Activated T-cell treated with anti-CD3 and anti-CD28 coated beads, Interleukin-2, amount 50 U/mL, for 72 hours (primary cell): Measurements from ENCODE around the gene NTF4. TPM values are rescaled to one million over a fixed set of nuclear protein-coding genes. Genes with fewer than 3 reads are reported as not detected.
"Not testable (repeated sequence)": the region's sequence is repeated elsewhere in the genome, so short reads cannot be mapped to it uniquely, and the experiment has no call there.

Experiments
- ATAC-seq, 2 donors: fragments of 150-1000 bp; cut with Tn5 transposase; replicated peaks in 1 of 2; 2 replicates each; pipeline ENCODE4 v1.10.0; 2021; ENCODE audit warnings: moderate library complexity in 2 of 2, mild to moderate bottlenecking in 1 of 2
- DNase-seq, 2 donors: peaks; one replicate each; pipeline ENCODE4 v3.0.0; 2021 to 2022; ENCODE audit warnings: mixed read lengths in 1 of 2
- H3K27ac Mint-ChIP-seq: one replicate; pipeline ENCODE4 v1.8.0; 2022; ENCODE audit warnings: mild to moderate bottlenecking, moderate library complexity, mixed read lengths
- H3K27me3 Mint-ChIP-seq: one replicate; pipeline ENCODE4 v1.8.0; 2022; ENCODE audit warnings: low read depth, mixed read lengths
- H3K36me3 Mint-ChIP-seq, 2 donors: one replicate each; pipeline ENCODE4 v1.8.0; 2022; ENCODE audit warnings: mixed read lengths in 2 of 2, mild to moderate bottlenecking in 1 of 2; ENCODE audit not compliant: insufficient read depth in 2 of 2
- H3K4me1 Mint-ChIP-seq: one replicate; pipeline ENCODE4 v1.8.0; 2022; ENCODE audit warnings: low read depth, mixed read lengths
- H3K4me3 Mint-ChIP-seq, 2 donors: one replicate each; pipeline ENCODE4 v1.8.0; 2022; ENCODE audit warnings: mild to moderate bottlenecking in 2 of 2, mixed read lengths in 2 of 2, moderate library complexity in 2 of 2
- H3K9me3 Mint-ChIP-seq, 2 donors: one replicate each; pipeline ENCODE4 v1.8.0; 2022; ENCODE audit warnings: mixed read lengths in 2 of 2
- total RNA-seq, 2 donors: library from RNA; stranded (reverse); gene quantifications; one replicate each; pipeline ENCODE4 v1.2.3, GENCODE V29; 2022

The NTF4 gene
- total RNA-seq, 2 donors from 2014 or later: not detected

DNA sequence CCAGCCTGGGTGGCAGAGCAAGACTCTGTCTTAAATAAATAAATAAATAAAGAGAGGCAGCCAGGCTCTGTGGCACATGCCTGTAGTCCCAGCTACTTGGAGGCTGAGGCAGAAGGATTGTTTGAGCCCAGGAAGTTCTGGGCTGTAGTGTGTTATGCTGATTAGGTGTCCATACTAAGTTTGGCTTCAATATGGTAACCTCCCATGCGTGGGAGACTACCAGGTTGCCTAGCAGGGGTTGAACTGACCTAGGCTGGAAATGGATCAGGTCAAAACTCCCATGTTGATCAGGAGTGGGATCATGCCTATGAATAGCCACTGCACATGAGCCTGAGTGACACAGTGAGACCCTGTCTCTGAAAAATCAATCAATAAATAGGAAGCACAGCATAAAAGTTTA lies 16.7 kb upstream of the NTF4 start:
- no peaks in the 10 kb centered on the region for H3K9me3 Mint-ChIP-seq
- H3K27ac Mint-ChIP-seq: no peak overlapping the region
- peaks cover 12% of the 10 kb centered on the region for H3K4me1 Mint-ChIP-seq
- DNase-seq (no peak), ATAC-seq (no peak)
- no peak overlapping the region for H3K4me3 Mint-ChIP-seq
- peaks cover 4 to 5% of the 10 kb centered on the region in 2 donors for H3K36me3 Mint-ChIP-seq
- H3K27me3 Mint-ChIP-seq: peaks cover 7% of the 10 kb centered on the region

DNA sequence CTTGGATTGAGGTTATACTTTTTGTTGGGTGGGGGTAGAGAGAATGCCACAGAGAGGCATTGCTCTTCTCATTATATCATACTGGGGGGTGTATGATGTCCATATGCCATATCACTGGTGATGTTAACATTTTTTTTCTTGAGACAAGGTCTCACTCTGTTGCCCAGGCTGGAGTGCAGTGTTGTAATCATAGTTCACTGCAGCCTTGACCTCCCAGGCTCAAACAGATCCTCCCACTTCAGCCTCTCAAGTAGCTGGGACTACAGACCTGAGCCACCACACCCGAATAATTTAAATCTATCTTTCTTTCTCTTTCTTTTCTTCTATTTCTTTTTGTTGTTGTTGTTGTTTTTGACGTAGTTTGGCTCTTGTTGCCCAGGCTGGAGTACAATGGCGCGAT lies 15.8 kb upstream of the NTF4 start:
- ATAC-seq: no peak
- H3K9me3 Mint-ChIP-seq: no peaks in the 10 kb centered on the region

DNA sequence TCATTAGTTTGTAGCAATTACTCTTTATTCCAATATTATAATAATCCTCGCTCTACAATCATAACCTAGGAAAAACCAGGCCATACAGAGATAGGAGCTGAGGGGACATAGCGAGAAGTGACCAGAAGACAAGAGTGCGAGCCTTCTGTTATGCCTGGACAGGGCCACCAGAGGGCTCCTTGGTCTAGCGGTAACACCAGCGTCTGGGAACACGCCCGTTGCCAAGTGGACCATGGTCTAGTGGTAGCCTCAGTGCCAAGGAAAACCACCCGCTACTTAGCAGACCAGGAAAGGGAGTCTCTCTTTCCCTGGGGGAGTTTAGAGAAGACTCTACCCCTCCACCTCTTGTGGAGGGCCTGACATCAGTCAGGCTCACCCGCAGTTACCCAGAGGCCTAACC lies 10.3 kb upstream of the NTF4 start:
- peaks cover 44% of the 10 kb centered on the region for H3K27me3 Mint-ChIP-seq
- not testable (repeated sequence) for H3K9me3 Mint-ChIP-seq, H3K4me3 Mint-ChIP-seq, H3K36me3 Mint-ChIP-seq, H3K4me1 Mint-ChIP-seq, H3K27ac Mint-ChIP-seq, ATAC-seq
- peak in 1 of 2 donors; percentile 44 for DNase-seq

More for the DNA sequence above, 15.8 kb upstream of the NTF4 start:
- H3K4me1 Mint-ChIP-seq: peaks cover 6% of the 10 kb centered on the region
- no peak overlapping the region for H3K27ac Mint-ChIP-seq
- H3K36me3 Mint-ChIP-seq: no peaks in the 10 kb centered on the region
- no peak for DNase-seq
- no peak overlapping the region for H3K4me3 Mint-ChIP-seq
- H3K27me3 Mint-ChIP-seq: peaks cover 14% of the 10 kb centered on the region

DNA sequence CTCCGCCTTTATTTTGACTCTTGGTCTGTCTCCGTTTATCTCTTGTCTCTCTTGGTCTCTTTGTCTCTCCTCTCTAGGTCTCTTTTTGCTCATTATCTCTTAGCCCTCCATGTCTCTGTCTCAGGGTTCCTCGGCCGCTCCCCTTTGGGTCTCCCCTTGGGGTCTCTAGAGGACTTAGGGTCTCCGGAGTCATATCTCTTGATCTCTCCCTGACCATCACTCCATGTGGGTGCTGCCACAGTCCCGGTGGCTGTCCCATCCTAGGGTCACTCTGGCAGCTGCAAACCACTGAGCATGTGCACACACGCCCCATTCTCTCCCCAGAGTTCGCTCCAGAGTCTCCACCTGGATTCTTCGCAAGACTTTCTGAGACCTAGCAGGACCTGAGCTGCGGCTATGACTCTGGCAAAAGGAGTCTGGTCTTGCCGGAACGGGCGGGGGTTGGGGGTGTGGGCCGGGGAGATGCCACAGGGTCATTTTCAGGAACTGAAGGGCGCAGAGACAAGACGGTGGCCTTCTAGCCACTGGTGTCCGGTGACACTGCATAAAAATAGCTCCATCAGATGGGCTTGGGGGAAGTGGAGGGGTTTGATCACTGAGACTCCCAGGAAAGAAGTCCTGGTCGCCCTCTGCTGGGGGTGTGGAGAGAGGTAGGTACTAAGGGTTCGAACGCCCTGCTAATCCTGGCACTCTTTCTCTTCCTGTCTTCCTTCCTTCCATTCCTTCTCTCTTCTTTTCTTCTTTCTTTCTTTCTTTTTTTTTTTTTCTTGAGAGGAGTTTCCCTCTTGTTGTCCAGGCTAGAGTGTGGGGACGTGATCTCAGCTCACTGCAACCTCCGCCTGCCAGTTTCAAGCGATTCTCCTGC lies 9.1 kb upstream of the NTF4 start:
- ATAC-seq: no peak
- peaks cover 2 to 5% of the 10 kb centered on the region in 2 donors for H3K36me3 Mint-ChIP-seq
- peak in 1 of 2 donors; percentile 28 for DNase-seq
- peak overlapping the region; percentile 70 to 74 for H3K4me3 Mint-ChIP-seq
- peaks cover 10% of the 10 kb centered on the region for H3K4me1 Mint-ChIP-seq
- H3K9me3 Mint-ChIP-seq: peaks cover 0 to 4% of the 10 kb centered on the region in 2 donors
- H3K27me3 Mint-ChIP-seq: peaks cover 55% of the 10 kb centered on the region
- H3K27ac Mint-ChIP-seq: no peak overlapping the region

DNA sequence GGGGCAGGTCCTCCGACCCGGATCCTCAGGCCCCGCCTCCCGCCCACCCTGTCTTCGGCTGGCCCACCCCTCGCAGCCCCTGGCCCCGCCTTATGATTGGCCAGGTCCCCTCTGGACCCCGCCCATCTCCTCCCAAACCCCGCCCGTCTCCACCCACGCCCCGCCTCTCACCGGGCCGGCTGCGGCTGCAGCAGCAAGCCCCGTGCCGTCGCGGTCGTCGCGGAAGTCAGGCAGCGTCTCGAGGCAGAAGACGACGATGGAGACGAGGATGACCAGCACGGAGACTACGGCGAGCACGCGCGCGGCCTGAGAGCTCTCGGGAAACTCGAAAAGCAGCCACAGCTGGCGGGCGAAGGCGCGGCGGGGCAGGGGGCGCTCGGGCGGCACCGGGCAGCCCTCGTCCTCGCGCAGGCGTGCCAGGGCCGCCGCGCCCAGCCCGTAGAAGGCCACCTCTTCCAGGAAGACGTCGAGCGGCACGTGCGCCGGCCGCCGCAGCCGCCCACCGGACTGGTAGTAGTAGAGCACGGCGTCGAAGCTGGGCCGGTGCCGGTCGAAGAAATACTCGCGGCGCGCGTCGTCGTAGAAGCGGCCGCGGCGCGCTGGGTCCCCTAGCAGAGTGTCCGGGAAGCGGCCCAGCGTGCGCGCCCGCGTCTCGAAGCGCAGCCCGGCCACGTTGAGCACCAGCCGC lies 7.4 kb upstream of the NTF4 start:
- DNase-seq (peak in 1 of 2 donors; percentile 42), ATAC-seq (peak in 1 of 2 donors; percentile 52)
- Mint-ChIP-seq H3K4me1 (peaks cover 10% of the 10 kb centered on the region), H3K27ac (no peak overlapping the region), H3K9me3 (peaks cover 0 to 4% of the 10 kb centered on the region in 2 donors), H3K36me3 (peaks cover 2 to 5% of the 10 kb centered on the region in 2 donors), H3K27me3 (peaks cover 73% of the 10 kb centered on the region), H3K4me3 (peak overlapping the region in 1 of 2 donors; percentile 61)

DNA sequence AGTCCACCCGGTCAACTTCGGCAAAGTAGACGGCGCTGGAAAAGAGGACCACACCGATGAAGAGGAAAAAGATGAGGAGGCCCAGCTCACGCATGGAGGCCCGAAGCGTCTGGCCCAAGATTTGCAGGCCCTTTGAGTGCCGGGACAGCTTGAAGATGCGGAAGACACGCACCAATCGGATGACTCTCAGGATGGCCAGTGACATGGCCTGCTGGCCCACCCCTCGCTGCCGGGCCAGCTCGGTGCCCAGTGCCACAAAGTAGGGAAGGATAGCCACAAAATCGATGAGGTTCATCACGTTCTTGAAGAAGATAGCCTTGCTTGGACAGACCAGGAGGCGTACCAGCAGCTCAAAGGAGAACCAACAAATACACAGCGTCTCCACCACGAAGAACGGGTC lies 5.8 kb upstream of the NTF4 start:
- Mint-ChIP-seq H3K27ac (no peak overlapping the region), H3K4me1 (peaks cover 10% of the 10 kb centered on the region), H3K36me3 (peaks cover 2 to 5% of the 10 kb centered on the region in 2 donors), H3K9me3 (peaks cover 0 to 4% of the 10 kb centered on the region in 2 donors), H3K4me3 (peak overlapping the region in 1 of 2 donors; percentile 44), H3K27me3 (peaks cover 82% of the 10 kb centered on the region)
- ATAC-seq (no peak), DNase-seq (no peak)

DNA sequence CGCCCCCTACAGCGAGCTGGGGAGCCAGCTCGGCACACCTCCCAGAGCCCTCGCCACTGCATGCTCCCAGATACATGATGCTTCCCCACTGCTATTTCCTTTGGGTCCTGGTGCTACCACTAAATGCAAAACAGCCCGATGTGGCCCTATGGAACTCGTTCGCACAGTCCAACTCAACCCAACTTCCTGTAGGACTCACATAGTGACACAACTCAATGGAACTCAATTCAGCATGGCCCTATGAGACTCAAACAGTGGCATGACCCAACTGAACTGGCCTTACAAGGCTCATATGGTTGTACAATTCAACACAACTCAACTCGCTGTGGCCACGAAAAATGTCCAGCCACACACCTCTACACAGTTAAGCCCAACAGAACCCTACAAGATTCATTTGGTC lies 4.4 kb upstream of the NTF4 start:
- no peak overlapping the region for H3K27ac Mint-ChIP-seq
- no peak overlapping the region for H3K4me3 Mint-ChIP-seq
- H3K9me3 Mint-ChIP-seq: peaks cover 0 to 4% of the 10 kb centered on the region in 2 donors
- H3K4me1 Mint-ChIP-seq: peaks cover 10% of the 10 kb centered on the region
- ATAC-seq (no peak), DNase-seq (no peak)
- peaks cover 75% of the 10 kb centered on the region for H3K27me3 Mint-ChIP-seq
- H3K36me3 Mint-ChIP-seq: peaks cover 2 to 5% of the 10 kb centered on the region in 2 donors

DNA sequence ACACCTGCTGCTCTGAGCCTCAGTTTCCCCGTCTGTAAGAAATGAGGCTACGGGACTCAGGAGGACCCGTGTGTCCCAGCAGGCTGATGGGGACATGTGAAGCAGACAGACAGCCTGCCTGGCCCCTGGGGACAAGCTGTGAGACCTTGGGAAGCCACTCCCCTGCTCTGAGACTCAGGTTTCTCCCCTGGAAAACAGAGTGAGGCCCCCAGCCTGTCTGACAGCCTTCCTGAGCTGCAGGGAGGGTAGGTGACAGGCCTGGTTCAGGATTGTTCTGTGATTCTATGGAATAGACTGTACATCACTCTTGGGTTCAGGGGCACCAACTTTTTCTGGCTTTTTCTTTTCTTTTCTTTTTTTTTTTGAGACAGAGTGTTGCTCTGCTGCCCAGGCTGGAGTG lies 2.9 kb upstream of the NTF4 start:
- no peak for ATAC-seq
- no peaks in the 10 kb centered on the region for H3K4me1 Mint-ChIP-seq
- peaks cover 0 to 1% of the 10 kb centered on the region in 2 donors for H3K36me3 Mint-ChIP-seq
- H3K4me3 Mint-ChIP-seq: no peak overlapping the region
- peaks cover 73% of the 10 kb centered on the region for H3K27me3 Mint-ChIP-seq
- H3K27ac Mint-ChIP-seq: no peak overlapping the region
- H3K9me3 Mint-ChIP-seq: peaks cover 0 to 4% of the 10 kb centered on the region in 2 donors
- DNase-seq: no peak

DNA sequence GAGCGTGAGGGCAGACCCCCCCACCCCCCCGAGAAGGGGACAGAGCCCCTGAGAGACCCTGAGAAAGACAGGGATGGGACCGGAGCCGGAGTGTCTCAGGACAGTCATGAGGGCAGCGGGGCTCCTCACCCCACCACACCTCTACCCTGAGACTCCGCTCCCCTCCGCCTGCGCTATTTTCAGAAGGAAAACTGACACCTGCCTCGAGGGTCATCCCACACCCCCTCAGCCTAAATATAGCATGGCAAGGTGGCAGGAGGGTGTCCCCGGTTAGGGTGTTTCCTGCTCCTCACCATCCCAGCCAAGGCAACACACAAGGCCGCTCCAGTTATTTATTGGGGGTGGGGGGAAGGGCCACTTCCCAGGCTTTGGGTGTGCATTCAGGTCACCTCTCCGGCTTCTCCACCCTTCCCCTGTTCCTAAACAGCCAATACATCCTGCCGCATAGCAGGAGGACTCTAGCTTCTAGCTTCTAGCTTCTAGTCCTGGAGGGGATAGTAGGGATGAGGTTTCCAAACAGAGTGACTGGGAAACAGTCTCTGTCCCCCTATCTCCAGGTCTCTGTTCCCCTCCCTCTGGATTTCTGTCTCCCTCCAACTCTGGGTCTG lies 1.4 kb upstream of the NTF4 start:
- Mint-ChIP-seq H3K27ac (no peak overlapping the region), H3K36me3 (peaks cover 0 to 1% of the 10 kb centered on the region in 2 donors), H3K27me3 (peaks cover 79% of the 10 kb centered on the region), H3K9me3 (peaks cover 0 to 4% of the 10 kb centered on the region in 2 donors), H3K4me1 (no peaks in the 10 kb centered on the region), H3K4me3 (no peak overlapping the region)
- DNase-seq: no peak
- ATAC-seq: no peak

DNA sequence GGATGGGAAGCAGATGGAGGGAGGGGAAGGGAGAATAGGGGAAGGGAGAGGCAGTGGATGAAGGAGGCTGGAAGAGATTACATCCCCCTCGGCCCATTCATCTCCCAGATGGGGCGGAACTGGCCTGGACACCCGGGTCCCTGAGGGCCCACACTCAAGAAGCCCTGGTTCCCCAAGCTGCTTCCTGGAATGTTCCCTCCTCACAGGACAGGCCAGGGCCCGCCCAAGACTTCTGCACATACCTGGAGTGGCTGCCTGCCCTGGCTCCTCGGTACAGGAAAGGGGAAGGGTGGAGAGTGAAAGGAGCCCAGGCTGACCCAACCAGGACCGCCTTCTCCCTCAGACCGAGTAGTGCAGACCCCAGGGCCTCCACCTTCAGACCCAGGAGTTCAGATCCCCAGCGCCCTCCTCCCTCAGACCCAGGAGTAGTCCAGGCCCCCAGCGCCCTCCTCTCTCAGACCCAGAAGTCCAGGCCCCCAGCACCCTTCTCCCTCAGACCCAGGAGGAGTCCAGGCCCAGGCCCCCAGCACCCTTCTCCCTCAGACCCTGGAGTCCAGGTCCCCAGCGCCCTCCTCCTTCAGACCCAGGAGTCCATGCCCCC lies 489 bp downstream of the NTF4 start:
- DNase-seq: no peak
- H3K36me3 Mint-ChIP-seq: no peaks in the 10 kb centered on the region
- ATAC-seq: no peak
- H3K9me3 Mint-ChIP-seq: no peaks in the 10 kb centered on the region
- no peak overlapping the region for H3K27ac Mint-ChIP-seq
- H3K27me3 Mint-ChIP-seq: peaks cover 78% of the 10 kb centered on the region
- H3K4me1 Mint-ChIP-seq: no peaks in the 10 kb centered on the region
- peak overlapping the region in 1 of 2 donors; percentile 5 for H3K4me3 Mint-ChIP-seq

DNA sequence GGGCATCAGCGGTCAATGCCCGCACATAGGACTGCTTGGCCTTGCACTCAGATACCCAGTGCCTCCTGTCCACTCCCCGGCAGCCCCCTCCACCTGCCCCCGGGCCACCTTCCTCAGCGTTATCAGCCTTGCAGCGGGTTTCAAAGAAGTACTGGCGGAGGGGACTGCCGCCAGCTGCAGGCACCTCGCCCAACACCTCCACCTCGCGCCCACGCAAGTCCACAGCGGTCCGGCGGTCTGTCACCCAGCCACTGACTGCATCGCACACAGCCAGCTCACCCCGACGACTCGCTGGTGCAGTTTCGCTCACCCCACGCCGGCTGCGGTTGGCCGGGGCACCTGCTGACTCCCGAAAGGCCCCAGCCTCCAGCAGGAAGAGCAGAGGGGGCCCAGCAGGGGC lies 3.2 kb downstream of the NTF4 start:
- H3K27me3 Mint-ChIP-seq: peaks cover 78% of the 10 kb centered on the region
- peaks cover 17% of the 10 kb centered on the region for H3K4me1 Mint-ChIP-seq
- no peaks in the 10 kb centered on the region for H3K9me3 Mint-ChIP-seq
- H3K36me3 Mint-ChIP-seq: no peaks in the 10 kb centered on the region
- ATAC-seq (peak in 1 of 2 donors; percentile 23), DNase-seq (peak in 1 of 2 donors; percentile 25)
- H3K4me3 Mint-ChIP-seq: no peak overlapping the region
- no peak overlapping the region for H3K27ac Mint-ChIP-seq

DNA sequence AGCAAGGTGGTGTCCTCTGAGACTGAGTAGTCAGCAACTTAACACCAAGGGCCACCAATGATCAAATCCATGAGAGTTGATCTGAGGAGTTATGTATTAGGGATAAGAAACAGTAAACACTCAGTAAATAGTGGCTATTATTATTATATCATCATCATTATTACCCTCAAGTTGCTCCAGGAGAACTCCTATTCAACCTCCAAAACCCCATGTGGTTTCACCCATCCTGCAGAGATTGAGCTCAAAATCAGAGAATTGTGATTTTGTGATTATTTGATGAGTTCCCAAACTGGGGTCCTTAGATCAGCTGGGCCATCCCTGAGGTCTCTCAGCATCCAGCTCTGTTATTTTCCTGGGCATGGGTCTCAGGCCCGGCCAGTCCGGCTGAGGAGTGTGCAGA lies 3.6 kb downstream of the NTF4 start:
- Mint-ChIP-seq H3K4me3 (no peak overlapping the region), H3K9me3 (no peaks in the 10 kb centered on the region), H3K27ac (no peak overlapping the region), H3K4me1 (peaks cover 21% of the 10 kb centered on the region), H3K36me3 (no peaks in the 10 kb centered on the region), H3K27me3 (peaks cover 75% of the 10 kb centered on the region)
- DNase-seq (no peak), ATAC-seq (no peak)

DNA sequence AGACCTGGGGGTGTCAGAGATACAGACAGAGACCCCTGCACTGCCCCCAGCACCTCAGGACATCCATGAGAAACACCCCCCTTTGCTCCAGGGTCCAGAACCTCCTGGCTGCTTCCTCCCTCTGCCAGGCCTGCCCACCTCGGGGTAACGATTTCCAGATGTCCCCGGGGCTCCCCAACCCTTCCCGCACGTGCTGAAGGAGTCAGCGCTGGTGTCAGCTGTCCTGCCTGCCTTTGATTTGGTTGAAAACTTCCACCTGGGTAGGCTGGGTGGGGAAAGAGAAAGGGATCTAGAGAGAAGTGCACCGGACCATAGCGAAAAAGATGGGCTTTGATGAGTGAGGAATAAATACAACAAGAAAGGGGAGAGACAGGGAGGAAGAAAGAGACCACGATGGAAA lies 5.6 kb downstream of the NTF4 start:
- Mint-ChIP-seq H3K4me1 (peaks cover 25% of the 10 kb centered on the region), H3K4me3 (no peak overlapping the region), H3K9me3 (no peaks in the 10 kb centered on the region), H3K27ac (no peak overlapping the region), H3K27me3 (peaks cover 66% of the 10 kb centered on the region), H3K36me3 (no peaks in the 10 kb centered on the region)
- DNase-seq (no peak), ATAC-seq (no peak)
